OCI-LY3 (cell line): ENCODE data around the gene CGB3.

Experiments used
- EZH2phosphoT487 ChIP-seq: fragments of 200-600 bp; shearing (Covaris generic); IDR thresholded peaks from 2 replicates; pipeline ENCODE4 v1.6.1; 2018; ENCODE audit warnings: antibody characterized with exemption, mixed run types, low read depth
- TF ChIP-seq, protein P1 (sequence below): fragments of 200-600, 300-600 bp; sonication (generic); IDR thresholded peaks from 2 replicates; pipeline ENCODE4 v1.5.1; 2014; ENCODE audit warnings: antibody characterized with exemption, low read length, low read depth

DNA sequence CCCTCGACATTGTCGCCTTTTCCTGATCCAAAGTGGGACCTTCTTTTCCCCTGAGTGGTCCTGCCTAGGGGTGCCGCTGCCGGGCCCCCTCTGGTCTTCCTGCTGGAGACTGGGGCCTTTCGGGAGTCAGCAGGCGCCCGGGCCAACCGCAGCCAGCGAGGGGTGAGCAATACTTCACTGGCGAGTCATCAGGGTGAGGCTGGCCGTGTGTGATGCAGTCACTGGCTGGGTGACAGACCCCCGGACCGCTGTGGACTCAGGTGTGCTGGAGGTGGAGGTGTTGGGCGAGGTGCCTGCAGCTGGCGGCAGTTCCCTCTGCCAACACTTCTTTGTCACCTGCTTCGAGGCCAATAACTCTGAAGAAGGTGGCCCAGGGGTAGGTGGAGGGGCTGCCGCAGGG, 18.0 kb upstream of the CGB3 start:
- TF ChIP-seq, protein P1, sequence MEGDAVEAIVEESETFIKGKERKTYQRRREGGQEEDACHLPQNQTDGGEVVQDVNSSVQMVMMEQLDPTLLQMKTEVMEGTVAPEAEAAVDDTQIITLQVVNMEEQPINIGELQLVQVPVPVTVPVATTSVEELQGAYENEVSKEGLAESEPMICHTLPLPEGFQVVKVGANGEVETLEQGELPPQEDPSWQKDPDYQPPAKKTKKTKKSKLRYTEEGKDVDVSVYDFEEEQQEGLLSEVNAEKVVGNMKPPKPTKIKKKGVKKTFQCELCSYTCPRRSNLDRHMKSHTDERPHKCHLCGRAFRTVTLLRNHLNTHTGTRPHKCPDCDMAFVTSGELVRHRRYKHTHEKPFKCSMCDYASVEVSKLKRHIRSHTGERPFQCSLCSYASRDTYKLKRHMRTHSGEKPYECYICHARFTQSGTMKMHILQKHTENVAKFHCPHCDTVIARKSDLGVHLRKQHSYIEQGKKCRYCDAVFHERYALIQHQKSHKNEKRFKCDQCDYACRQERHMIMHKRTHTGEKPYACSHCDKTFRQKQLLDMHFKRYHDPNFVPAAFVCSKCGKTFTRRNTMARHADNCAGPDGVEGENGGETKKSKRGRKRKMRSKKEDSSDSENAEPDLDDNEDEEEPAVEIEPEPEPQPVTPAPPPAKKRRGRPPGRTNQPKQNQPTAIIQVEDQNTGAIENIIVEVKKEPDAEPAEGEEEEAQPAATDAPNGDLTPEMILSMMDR, result no peak
- no peak for TF ChIP-seq EZH2phosphoT487
